Gastrocnemius medialis (tissue), 4 donors: ENCODE measurements around the gene ABR. TPM values are rescaled to one million over a fixed set of nuclear protein-coding genes. Genes with fewer than 3 reads are reported as not detected.

Source experiments
- ATAC-seq, 2 donors: fragments of 150-250 bp; one replicate each; pipeline ENCODE4 v1.9.1; 2016
- DNase-seq, 2 donors: peaks; one replicate each; pipeline ENCODE4 v3.0.0-alpha.2; 2019
- H3K27ac ChIP-seq, 4 donors: fragments of 200-600 bp; sonication (generic); 1 replicate in 1 of 4; 2 replicates in 3 of 4; pipeline ENCODE4 v1.5.1; 2016 to 2018; ENCODE audit warnings: mild to moderate bottlenecking in 2 of 4, moderate library complexity in 1 of 4
- H3K27me3 ChIP-seq, 3 donors: fragments of 200-600 bp; sonication (generic) in 2 of 3; 1 replicate in 1 of 3; 2 replicates in 2 of 3; pipeline versions ENCODE4 v1.5.1 to v1.6.0; 2016 to 2019; ENCODE audit warnings: mild to moderate bottlenecking in 1 of 3, moderate library complexity in 1 of 3
- H3K36me3 ChIP-seq, 2 donors: fragments of 200-600 bp; sonication (generic) in 1 of 2; one replicate each; pipeline ENCODE4 v1.5.1; 2017 to 2018
- H3K4me1 ChIP-seq, 2 donors: fragments of 200-600 bp; sonication (generic) in 1 of 2; one replicate each; pipeline ENCODE4 v1.5.1; 2016 to 2017; ENCODE audit warnings: mild to moderate bottlenecking in 2 of 2
- H3K4me3 ChIP-seq, 4 donors: fragments of 200-600 bp; sonication (generic) in 3 of 4; 1 replicate in 1 of 4; 2 replicates in 3 of 4; pipeline ENCODE4 v1.5.1; 2016 to 2019; ENCODE audit warnings: mild to moderate bottlenecking in 2 of 4
- H3K9me3 ChIP-seq, 3 donors: fragments of 200-600 bp; sonication (generic) in 2 of 3; 1 replicate in 1 of 3; 2 replicates in 2 of 3; pipeline ENCODE4 v1.5.1; 2016 to 2019
- CTCF ChIP-seq, 5 experiments: fragments of 450-650 bp in 3 of 5; fragments of 200-600 bp in 2 of 5; sonication (generic) in 2 of 5; IDR thresholded peaks in 4 of 5; conservative IDR thresholded peaks in 1 of 5; 1 replicate in 4 of 5; 2 replicates in 1 of 5; pipeline ENCODE4 v1.5.1; 2016 to 2019; ENCODE audit warnings: antibody characterized with exemption in 5 of 5, mild to moderate bottlenecking in 3 of 5, moderate library complexity in 3 of 5
- POLR2A ChIP-seq, 2 donors: fragments of 450-650 bp; IDR thresholded peaks; one replicate each; pipeline ENCODE4 v1.6.1; 2017; ENCODE audit warnings: antibody characterized with exemption in 2 of 2, mild to moderate bottlenecking in 2 of 2, moderate library complexity in 2 of 2
- in situ Hi-C, 4 donors: fragments of 200-750 bp; cut with MboI; loops; one replicate each; pipeline versions ENCODE4 v1.15.0 to v1.8.0; 2017; ENCODE audit warnings: low sequenced_read_pairs in 4 of 4
- intact Hi-C: fragments of 100-400 bp; cut with DNase I; formaldehyde crosslinking; loops from one replicate; pipeline ENCODE4 v1.15.1; 2023; ENCODE audit warnings: low total_unique reads
- total RNA-seq, 4 donors: library from RNA; depleted of rRNA; stranded (reverse); fragments of >200 nt; gene quantifications; one replicate each; pipeline versions ENCODE4 v1.1.0 to v1.2.3, GENCODE V29; 2016

The ABR gene
- total RNA-seq = 10 to 100 TPM in 3 of 4 donors, 1 to 10 TPM in 1; 9.7 to 15.4 (median 12.8) TPM

- Histone ChIP-seq H3K27ac (peak within 1 kb of the TSS; percentile 58 to 68 (median 62)), H3K4me3 (peak within 1 kb of the TSS; percentile 61 to 79 (median 66)), H3K36me3 (no peaks in the 10 kb centered on the region), H3K9me3 (no peaks in the 10 kb centered on the region), H3K4me1 (peaks cover 10 to 12% of the 10 kb centered on the region in 2 donors), H3K27me3 (peaks cover 16 to 36% (median 18%) of the 10 kb centered on the region in 3 donors)
- in situ Hi-C loops = loop anchor here in 2 of 4 donors (10.0 kb wide), 2 partner anchors 45 to 55 kb away; no protein-coding TSS in a partner anchor
- intact Hi-C loops = no loop called here
- TF ChIP-seq POLR2A (IDR thresholded peaks at IDR 0.05) = peak; percentile 21 to 32
- no peak for TF ChIP-seq CTCF (IDR thresholded peaks at IDR 0.05 in 4 of 5, conservative IDR thresholded peaks at IDR 0.05 in 1 of 5)
- ATAC-seq (peak in 1 of 2 donors; percentile 40), DNase-seq (no peak)
These were observed at the start of gene ABR for GRCh38 chr17:1179818-1180742. ABR (minus strand) TSS chr17:1179981; CDS start chr17:1179727, 254 bp downstream.

DNA sequence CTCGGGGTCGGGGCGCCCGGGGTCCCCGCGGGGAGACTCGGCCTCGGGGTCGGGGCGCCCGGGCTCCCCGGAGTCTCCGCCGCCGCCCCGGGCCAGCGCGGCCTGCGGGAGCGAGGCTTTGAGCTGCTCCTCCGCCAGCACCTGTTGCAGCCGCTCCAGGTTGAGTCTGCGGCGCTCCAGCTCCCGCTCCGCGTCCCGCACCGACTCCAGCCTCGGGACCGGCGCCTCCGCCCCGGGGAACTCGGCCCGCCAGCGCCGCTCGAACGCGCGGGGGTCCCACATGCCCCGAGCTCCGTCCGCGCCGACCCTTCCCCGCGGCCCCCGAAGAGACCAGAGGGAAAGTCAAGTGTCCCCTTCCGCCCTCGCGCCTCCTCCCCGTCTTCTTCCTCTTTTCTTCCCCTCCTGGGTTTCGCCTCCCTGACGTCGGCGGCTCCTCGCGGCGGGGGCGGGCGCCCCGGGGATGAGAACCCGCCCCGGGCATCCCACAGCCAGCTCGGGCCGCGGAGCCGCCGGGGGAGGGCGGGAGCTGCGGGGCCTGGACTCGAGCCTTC, 49.6 kb upstream of the ABR start:
- in situ Hi-C loops (no loop called here), intact Hi-C loops (no loop called here)
- Histone ChIP-seq H3K27me3 (peaks cover 48 to 52% (median 49%) of the 10 kb centered on the region in 3 donors), H3K9me3 (no peaks in the 10 kb centered on the region), H3K36me3 (no peaks in the 10 kb centered on the region), H3K4me1 (peaks cover 0 to 4% of the 10 kb centered on the region in 2 donors), H3K4me3 (peak overlapping the region; percentile 43 to 65 (median 55)), H3K27ac (no peak overlapping the region)
- DNase-seq = peak; percentile 29 to 41
- ATAC-seq = peak in 1 of 2 donors; percentile 29
- TF ChIP-seq CTCF (IDR thresholded peaks at IDR 0.05 in 4 of 5, conservative IDR thresholded peaks at IDR 0.05 in 1 of 5) (no peak), POLR2A (IDR thresholded peaks at IDR 0.05) (peak; percentile 33 to 52)

DNA sequence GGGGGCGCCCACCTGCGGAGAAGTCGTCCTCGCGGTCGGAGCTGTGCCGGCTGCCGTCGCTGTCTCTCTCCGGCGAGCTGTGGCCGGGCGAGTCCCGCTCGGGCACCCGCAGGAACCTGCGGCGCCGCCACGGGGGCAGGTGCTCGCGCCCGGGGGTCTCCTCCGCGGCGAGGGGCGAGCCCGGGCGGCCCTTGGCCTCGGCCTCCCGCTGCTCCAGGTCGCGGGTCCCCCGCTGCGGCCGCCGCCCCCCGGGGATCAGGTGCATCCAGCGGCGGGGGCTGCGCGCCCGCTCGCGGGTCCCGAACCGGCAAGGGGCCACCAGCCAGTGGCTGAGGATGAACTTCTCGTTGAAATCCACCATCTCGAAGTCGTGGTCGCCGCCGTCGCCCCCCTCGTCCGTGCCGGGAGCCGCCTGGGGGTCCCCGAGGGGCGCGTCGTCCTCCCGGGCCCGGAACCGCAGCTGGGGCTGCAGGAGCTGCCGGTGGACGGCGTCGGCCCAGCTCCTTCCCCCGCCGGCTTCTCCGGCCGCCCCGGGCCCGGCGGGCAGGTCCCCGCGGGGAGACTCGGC, 49.1 kb upstream of the ABR start:
- no peak for ATAC-seq
- DNase-seq = no peak
- intact Hi-C loops (no loop called here), in situ Hi-C loops (no loop called here)
- Histone ChIP-seq H3K4me3 (peak overlapping the region; percentile 5 to 65 (median 50)), H3K9me3 (no peaks in the 10 kb centered on the region), H3K27ac (no peak overlapping the region), H3K36me3 (no peaks in the 10 kb centered on the region), H3K4me1 (no peaks in the 10 kb centered on the region), H3K27me3 (peaks cover 48 to 52% (median 49%) of the 10 kb centered on the region in 3 donors)
- no peak for TF ChIP-seq POLR2A (IDR thresholded peaks at IDR 0.05)
- no peak for TF ChIP-seq CTCF (IDR thresholded peaks at IDR 0.05 in 4 of 5, conservative IDR thresholded peaks at IDR 0.05 in 1 of 5)

- in situ Hi-C loops = no loop called here
- DNase-seq = no peak
- Histone ChIP-seq H3K27me3 (peaks cover 48 to 52% (median 49%) of the 10 kb centered on the region in 3 donors), H3K36me3 (no peaks in the 10 kb centered on the region), H3K27ac (no peak overlapping the region), H3K4me1 (no peaks in the 10 kb centered on the region), H3K4me3 (peak overlapping the region; percentile 5 to 65 (median 50)), H3K9me3 (no peaks in the 10 kb centered on the region)
- TF ChIP-seq CTCF (IDR thresholded peaks at IDR 0.05 in 4 of 5, conservative IDR thresholded peaks at IDR 0.05 in 1 of 5) (no peak), POLR2A (IDR thresholded peaks at IDR 0.05) (no peak)
- no peak for ATAC-seq
- intact Hi-C loops = no loop called here
These were observed 48.4 kb upstream of the ABR start for GRCh38 chr17:1227917-1228780.
